DOHH2 (cell line): ENCODE data around the gene PCDHGA4.

Source experiments
- H3F3A ChIP-seq: fragments of 200-600 bp; sonication (generic), shearing (Covaris generic); 2 replicates; pipeline ENCODE4 v1.6.0; 2016; ENCODE audit warnings: antibody characterized with exemption, mild to moderate bottlenecking; ENCODE audit not compliant: control insufficient read depth, insufficient read depth
- H3K27ac ChIP-seq: fragments of 200-600 bp; sonication (generic); 2 replicates; pipeline ENCODE4 v1.5.1; 2014; ENCODE audit warnings: low read depth, mild to moderate bottlenecking, low read length, moderate library complexity
- H3K27me3 ChIP-seq: fragments of 200-600 bp; sonication (generic); 2 replicates; pipeline ENCODE4 v1.6.1; 2014; ENCODE audit warnings: mild to moderate bottlenecking, low read length, mixed read lengths; ENCODE audit not compliant: control insufficient read depth
- H3K36me3 ChIP-seq: fragments of 200-600 bp; sonication (generic); 2 replicates; pipeline ENCODE4 v1.6.1; 2014; ENCODE audit warnings: mild to moderate bottlenecking, low read length, moderate library complexity, mixed read lengths; ENCODE audit not compliant: control insufficient read depth
- H3K4me1 ChIP-seq: fragments of 200-600 bp; sonication (generic); 2 replicates; pipeline ENCODE4 v1.6.1; 2014; ENCODE audit warnings: mild to moderate bottlenecking, low read length, mixed read lengths; ENCODE audit not compliant: control insufficient read depth
- H3K4me2 ChIP-seq: fragments of 200-600 bp; sonication (generic); 2 replicates; pipeline ENCODE4 v1.6.0; 2014; ENCODE audit warnings: mild to moderate bottlenecking, low read length, moderate library complexity
- H3K4me3 ChIP-seq: fragments of 200-600 bp; sonication (generic); 2 replicates; pipeline ENCODE4 v1.5.1; 2014; ENCODE audit warnings: mild to moderate bottlenecking, low read length, mixed read lengths
- H3K79me2 ChIP-seq: fragments of 200-600 bp; sonication (generic); 2 replicates; pipeline ENCODE4 v1.6.1; 2014; ENCODE audit warnings: mild to moderate bottlenecking, low read length, mixed read lengths; ENCODE audit not compliant: control insufficient read depth
- H3K9me2 ChIP-seq: fragments of 200-600 bp; sonication (generic); replicated peaks from 2 replicates; pipeline ENCODE4 v1.6.1; 2014; ENCODE audit warnings: mild to moderate bottlenecking, low read length, mixed read lengths; ENCODE audit not compliant: control insufficient read depth
- H3K9me3 ChIP-seq: fragments of 200-600 bp; sonication (generic); 2 replicates; pipeline ENCODE4 v1.6.1; 2014; ENCODE audit warnings: antibody characterized with exemption, low read length, mixed read lengths; ENCODE audit not compliant: control insufficient read depth, insufficient read depth
- H4K20me1 ChIP-seq: fragments of 200-600 bp; sonication (generic); 2 replicates; pipeline ENCODE4 v1.6.0; 2014; ENCODE audit warnings: low read depth, mild to moderate bottlenecking, antibody characterized with exemption, low read length, moderate library complexity; ENCODE audit not compliant: control insufficient read depth, insufficient read depth
- CTCF ChIP-seq: fragments of 200-600 bp; sonication (generic); IDR thresholded peaks from one replicate; pipeline ENCODE4 v1.5.1; 2014; ENCODE audit warnings: antibody characterized with exemption, mild to moderate bottlenecking, low read depth, low read length; ENCODE audit not compliant: poor library complexity, severe bottlenecking
- EZH2phosphoT487 ChIP-seq: fragments of 200-600 bp; sonication (generic); IDR thresholded peaks from 2 replicates; pipeline ENCODE4 v1.6.1; 2017; ENCODE audit warnings: borderline replicate concordance, mild to moderate bottlenecking, antibody characterized with exemption, low read length, moderate library complexity, mixed read lengths

Gene PCDHGA4

DNA sequence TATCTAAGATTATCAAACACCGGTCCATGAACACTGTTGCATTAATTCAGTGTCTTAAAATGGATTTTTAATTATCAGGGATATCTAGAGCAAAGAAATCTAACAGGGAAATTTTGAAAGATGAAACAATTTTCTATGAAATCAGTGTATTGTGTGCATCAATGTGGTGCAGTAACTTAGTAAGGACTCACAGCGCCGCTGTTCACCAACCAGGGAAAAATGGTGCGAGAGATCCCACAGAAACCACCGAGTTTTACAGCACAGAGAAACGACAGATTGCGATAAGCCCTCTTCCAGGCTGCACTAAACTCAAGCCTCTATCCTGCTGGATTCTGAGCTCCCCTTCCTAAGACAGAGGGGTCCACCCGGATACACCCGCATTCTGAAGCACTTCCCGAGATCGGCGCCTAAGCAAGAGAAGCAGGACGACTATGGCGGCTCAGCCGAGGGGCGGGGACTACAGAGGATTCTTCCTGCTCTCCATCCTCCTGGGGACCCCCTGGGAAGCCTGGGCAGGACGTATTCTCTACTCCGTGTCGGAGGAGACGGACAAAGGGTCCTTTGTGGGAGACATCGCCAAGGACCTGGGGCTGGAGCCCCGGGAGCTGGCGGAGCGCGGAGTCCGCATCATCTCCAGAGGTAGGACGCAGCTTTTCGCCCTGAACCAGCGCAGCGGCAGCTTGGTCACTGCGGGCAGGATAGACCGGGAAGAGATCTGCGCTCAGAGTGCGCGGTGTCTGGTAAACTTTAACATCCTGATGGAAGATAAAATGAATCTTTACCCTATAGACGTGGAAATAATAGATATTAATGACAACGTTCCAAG is 27.9 kb downstream of the PCDHGA4 start, which contains the start of gene PCDHGA7:
Gene PCDHGA7, plus strand, starts transcription at position 274 of the 826 bp plus-strand sequence. Its CDS starts 158 bp downstream, at position 432.
- Histone ChIP-seq H3K4me1 (no peaks in the 10 kb centered on the region), H3K9me3 (peaks cover 26% of the 10 kb centered on the region; the same call in 1 of the 2 replicates), H3K27me3 (no peaks in the 10 kb centered on the region), H3K36me3 (peaks cover 25% of the 10 kb centered on the region), H3K4me2 (no peak within 1 kb of the TSS), H3F3A (no peaks in the 10 kb centered on the region), H3K4me3 (no peak within 1 kb of the TSS), H3K79me2 (no peaks in the 10 kb centered on the region; the same call in 1 of the 2 replicates), H3K27ac (no peak within 1 kb of the TSS), H4K20me1 (no peaks in the 10 kb centered on the region), H3K9me2 (no peaks in the 10 kb centered on the region)
- TF ChIP-seq EZH2phosphoT487 = no peak
- TF ChIP-seq CTCF = no peak

DNA sequence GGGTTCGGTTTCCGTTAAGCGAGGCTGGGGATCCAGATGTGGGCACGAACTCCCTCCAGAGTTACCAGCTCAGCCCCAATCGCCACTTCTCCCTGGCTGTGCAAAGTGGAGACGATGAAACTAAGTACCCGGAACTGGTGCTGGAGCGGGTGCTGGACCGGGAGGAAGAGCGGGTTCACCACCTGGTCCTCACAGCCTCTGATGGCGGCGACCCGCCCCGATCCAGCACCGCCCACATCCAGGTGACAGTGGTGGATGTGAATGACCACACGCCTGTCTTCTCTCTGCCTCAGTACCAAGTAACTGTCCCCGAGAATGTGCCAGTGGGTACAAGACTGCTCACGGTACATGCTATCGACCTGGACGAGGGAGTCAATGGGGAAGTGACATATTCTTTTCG is 28.5 kb downstream of the PCDHGA4 start:
- Histone ChIP-seq H3F3A (no peaks in the 10 kb centered on the region), H3K9me3 (peaks cover 28% of the 10 kb centered on the region; the same call in 1 of the 2 replicates), H3K4me2 (no peak overlapping the region), H3K79me2 (peaks cover 1% of the 10 kb centered on the region; the same call in 1 of the 2 replicates), H3K9me2 (no peaks in the 10 kb centered on the region), H3K27ac (no peak overlapping the region), H3K36me3 (peaks cover 26% of the 10 kb centered on the region), H3K27me3 (no peaks in the 10 kb centered on the region), H3K4me3 (no peak overlapping the region), H4K20me1 (no peaks in the 10 kb centered on the region), H3K4me1 (no peaks in the 10 kb centered on the region)
- TF ChIP-seq CTCF (no peak), EZH2phosphoT487 (no peak)

DNA sequence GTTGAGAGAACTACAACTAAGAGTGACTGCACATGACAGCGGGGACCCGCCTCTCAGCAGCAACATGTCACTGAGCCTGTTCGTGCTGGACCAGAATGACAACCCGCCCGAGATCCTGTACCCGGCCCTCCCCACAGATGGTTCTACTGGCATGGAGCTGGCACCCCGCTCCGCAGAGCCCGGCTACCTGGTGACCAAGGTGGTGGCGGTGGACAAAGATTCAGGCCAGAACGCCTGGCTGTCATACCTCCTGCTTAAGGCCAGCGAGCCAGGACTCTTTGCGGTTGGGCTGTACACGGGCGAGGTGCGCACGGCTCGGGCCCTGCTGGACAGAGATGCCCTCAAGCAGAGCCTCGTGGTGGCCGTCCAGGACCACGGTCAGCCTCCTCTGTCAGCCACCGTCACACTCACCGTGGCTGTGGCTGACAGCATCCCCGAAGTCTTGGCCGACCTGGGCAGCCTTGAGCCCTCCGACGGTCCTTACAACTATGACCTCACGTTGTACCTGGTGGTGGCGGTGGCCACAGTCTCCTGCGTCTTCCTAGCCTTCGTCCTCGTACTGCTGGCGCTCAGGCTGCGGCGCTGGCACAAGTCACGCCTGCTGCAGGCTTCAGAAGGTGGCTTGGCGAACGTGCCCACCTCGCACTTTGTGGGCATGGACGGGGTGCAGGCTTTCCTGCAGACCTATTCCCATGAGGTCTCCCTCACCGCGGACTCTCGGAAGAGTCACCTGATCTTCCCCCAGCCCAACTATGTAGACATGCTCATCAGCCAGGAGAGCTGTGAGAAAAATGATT is 29.8 kb downstream of the PCDHGA4 start:
- no peak overlapping the region for H3K4me3 ChIP-seq
- H3K27me3 ChIP-seq = no peaks in the 10 kb centered on the region
- H3K4me1 ChIP-seq = no peaks in the 10 kb centered on the region
- H4K20me1 ChIP-seq = no peaks in the 10 kb centered on the region
- peaks cover 32% of the 10 kb centered on the region for H3K36me3 ChIP-seq
- H3K4me2 ChIP-seq = no peak overlapping the region
- H3K79me2 ChIP-seq = peaks cover 7% of the 10 kb centered on the region
- H3K9me2 ChIP-seq = no peaks in the 10 kb centered on the region
- no peaks in the 10 kb centered on the region for H3F3A ChIP-seq
- peaks cover 39% of the 10 kb centered on the region for H3K9me3 ChIP-seq
- TF ChIP-seq EZH2phosphoT487 (no peak), CTCF (no peak)
- H3K27ac ChIP-seq = no peak overlapping the region
